Natural killer cell (primary cell): Measurements from ENCODE around the gene HNRNPAB. TPM values are rescaled to one million over a fixed set of nuclear protein-coding genes. Genes with fewer than 3 reads are reported as not detected.
A peak's percentile ranks its signal among the peaks of the same experiment; 100 is the strongest.

Source experiments
- ATAC-seq, 3 donors: fragments of 150-1000 bp in 2 of 3; fragments of 200-7000 bp in 1 of 3; cut with Tn5 transposase; 1 replicate in 1 of 3; 2 replicates in 2 of 3; pipeline ENCODE4 v1.10.0; 2021; ENCODE audit warnings: mild to moderate bottlenecking in 2 of 3, moderate library complexity in 2 of 3
- DNase-seq, 2 donors: peaks; one replicate each; pipeline versions ENCODE4 v3.0.0 to v3.0.0-alpha.2; 2013 to 2021; ENCODE audit warnings: mixed read lengths in 1 of 2
- H3K27ac ChIP-seq: one replicate; pipeline ENCODE4 v1.5.1; 2013; ENCODE audit warnings: mild to moderate bottlenecking, low read length
- H3K27me3 ChIP-seq: one replicate; pipeline ENCODE4 v1.6.1; 2013; ENCODE audit warnings: low read length; ENCODE audit not compliant: control insufficient read depth, insufficient read depth
- H3K36me3 ChIP-seq: one replicate; pipeline ENCODE4 v1.6.1; 2013; ENCODE audit warnings: low read length; ENCODE audit not compliant: control insufficient read depth, insufficient read depth
- H3K4me1 ChIP-seq: one replicate; pipeline ENCODE4 v1.6.1; 2013; ENCODE audit warnings: low read length; ENCODE audit not compliant: control insufficient read depth, insufficient read depth
- H3K4me3 ChIP-seq: one replicate; pipeline ENCODE4 v1.5.1; 2013; ENCODE audit warnings: low read length
- H3K9me3 ChIP-seq: one replicate; pipeline ENCODE4 v1.6.1; 2013; ENCODE audit warnings: low read length; ENCODE audit not compliant: control insufficient read depth, insufficient read depth
- H3K27ac Mint-ChIP-seq, 2 donors: one replicate each; pipeline ENCODE4 v1.8.0; 2022; ENCODE audit warnings: mild to moderate bottlenecking in 2 of 2, mixed read lengths in 2 of 2, moderate library complexity in 1 of 2
- H3K27me3 Mint-ChIP-seq, 2 donors: one replicate each; pipeline ENCODE4 v1.8.0; 2022; ENCODE audit warnings: low read depth in 2 of 2, mixed read lengths in 2 of 2
- H3K36me3 Mint-ChIP-seq: one replicate; pipeline ENCODE4 v1.8.0; 2022; ENCODE audit warnings: mixed read lengths
- H3K4me1 Mint-ChIP-seq, 2 donors: one replicate each; pipeline ENCODE4 v1.8.0; 2022; ENCODE audit warnings: mixed read lengths in 2 of 2
- H3K4me3 Mint-ChIP-seq: one replicate; pipeline ENCODE4 v1.8.0; 2022; ENCODE audit warnings: mild to moderate bottlenecking, moderate library complexity, mixed read lengths
- H3K9me3 Mint-ChIP-seq, 2 donors: one replicate each; pipeline ENCODE4 v1.8.0; 2022; ENCODE audit warnings: mixed read lengths in 2 of 2
- CTCF ChIP-seq: fragments of 200-600 bp; IDR thresholded peaks from one replicate; pipeline ENCODE4 v1.8.0; 2022; ENCODE audit warnings: antibody characterized with exemption
- WGBS: methylation state at CpG from one replicate; pipeline ENCODE4 v1.1.7; 2013; ENCODE audit warnings: missing lambda C conversion rate; ENCODE audit not compliant: insufficient coverage; 5-methylcytosine and 5-hydroxymethylcytosine counted together
- intact Hi-C: fragments of 100-400 bp; cut with micrococcal nuclease; formaldehyde crosslinking; loops from one replicate; pipeline ENCODE4 v1.14.2; 2022
- total RNA-seq, 4 donors: library from RNA; stranded (reverse); fragments of 120-200 nt in 1 of 4; gene quantifications; one replicate each; pipeline versions ENCODE4 v1.2.3 to v1.2.4, GENCODE V29; 2013 to 2022

HNRNPAB gene
- total RNA-seq, 3 donors from 2014 or later (not counting 1 experiment from before 2014, with no cell fraction given) = 77.6 to 98.4 (median 88.4) TPM

DNA sequence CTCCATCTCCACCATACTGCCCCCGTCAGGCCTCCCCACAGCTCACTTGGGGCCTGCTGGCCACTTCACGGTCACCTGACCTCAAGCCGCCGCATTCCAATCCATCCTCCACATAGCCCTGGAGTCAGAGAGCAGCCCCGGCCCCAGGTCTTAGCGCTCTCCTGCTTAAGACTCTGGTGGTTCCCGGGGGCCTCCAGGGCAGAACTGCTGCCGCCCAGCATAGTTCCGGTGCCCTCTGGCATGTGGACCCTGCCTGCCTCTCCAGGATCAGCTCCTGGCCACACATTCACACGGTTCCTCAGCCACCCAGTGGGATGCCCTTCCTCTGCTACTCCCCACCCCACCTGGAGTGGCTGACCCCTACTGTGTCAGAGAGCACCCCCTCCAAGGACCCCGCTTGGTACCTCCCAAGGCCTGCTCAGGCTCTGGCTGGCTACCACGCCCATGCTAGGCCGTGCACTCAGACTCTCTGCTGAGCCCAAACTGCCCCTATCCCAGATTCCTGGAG lies 19.5 kb downstream of the HNRNPAB start:
- H3K36me3 Mint-ChIP-seq = peaks cover 12% of the 10 kb centered on the region
- peaks cover 42 to 73% of the 10 kb centered on the region in 2 donors for H3K4me1 Mint-ChIP-seq
- DNase-seq (no peak), ATAC-seq (no peak)
- Histone ChIP-seq H3K36me3 (peaks cover 48% of the 10 kb centered on the region), H3K9me3 (no peaks in the 10 kb centered on the region), H3K4me1 (no peaks in the 10 kb centered on the region), H3K27ac (no peak overlapping the region), H3K27me3 (no peaks in the 10 kb centered on the region), H3K4me3 (no peak overlapping the region)
- intact Hi-C loops = no loop called here
- 94% methylated on average over 13 of the region's 13 CpGs for WGBS
- no peak overlapping the region for H3K27ac Mint-ChIP-seq
- TF ChIP-seq CTCF = no peak
- no peak overlapping the region for H3K4me3 Mint-ChIP-seq
- no peaks in the 10 kb centered on the region for H3K9me3 Mint-ChIP-seq
- H3K27me3 Mint-ChIP-seq = no peaks in the 10 kb centered on the region

DNA sequence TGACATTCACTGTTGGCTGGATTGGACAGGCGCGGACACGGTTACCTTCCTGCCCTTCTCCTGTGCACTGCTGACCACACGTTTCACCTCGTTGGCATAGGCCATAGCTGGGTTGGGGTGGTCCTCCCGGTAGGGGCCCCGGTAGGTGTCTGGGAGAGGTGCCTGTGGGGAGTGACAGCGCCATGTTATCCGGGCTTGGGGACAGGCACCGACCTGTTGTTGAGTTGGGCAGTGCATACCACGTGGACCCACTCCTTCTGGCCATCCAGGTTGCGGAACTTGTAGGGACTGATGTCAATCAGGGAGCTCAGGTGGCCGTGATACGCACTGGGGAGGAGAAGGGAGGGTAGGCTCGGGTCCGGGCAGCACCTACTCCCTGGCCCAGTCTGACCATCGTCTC lies 20.1 kb downstream of the HNRNPAB start:
- DNase-seq (no peak), ATAC-seq (no peak)
- no peak overlapping the region for H3K4me3 ChIP-seq
- Mint-ChIP-seq H3K4me1 (peaks cover 45 to 72% of the 10 kb centered on the region in 2 donors), H3K4me3 (no peak overlapping the region), H3K36me3 (peaks cover 15% of the 10 kb centered on the region), H3K9me3 (no peaks in the 10 kb centered on the region), H3K27me3 (no peaks in the 10 kb centered on the region), H3K27ac (no peak overlapping the region)
- intact Hi-C loops = no loop called here
- 96% methylated on average over 17 of the region's 17 CpGs for whole genome bisulfite sequencing
- no peaks in the 10 kb centered on the region for H3K9me3 ChIP-seq
- H3K27ac ChIP-seq = no peak overlapping the region
- no peak for TF ChIP-seq CTCF
- H3K36me3 ChIP-seq = peaks cover 48% of the 10 kb centered on the region
- no peaks in the 10 kb centered on the region for H3K27me3 ChIP-seq
- H3K4me1 ChIP-seq = no peaks in the 10 kb centered on the region

DNA sequence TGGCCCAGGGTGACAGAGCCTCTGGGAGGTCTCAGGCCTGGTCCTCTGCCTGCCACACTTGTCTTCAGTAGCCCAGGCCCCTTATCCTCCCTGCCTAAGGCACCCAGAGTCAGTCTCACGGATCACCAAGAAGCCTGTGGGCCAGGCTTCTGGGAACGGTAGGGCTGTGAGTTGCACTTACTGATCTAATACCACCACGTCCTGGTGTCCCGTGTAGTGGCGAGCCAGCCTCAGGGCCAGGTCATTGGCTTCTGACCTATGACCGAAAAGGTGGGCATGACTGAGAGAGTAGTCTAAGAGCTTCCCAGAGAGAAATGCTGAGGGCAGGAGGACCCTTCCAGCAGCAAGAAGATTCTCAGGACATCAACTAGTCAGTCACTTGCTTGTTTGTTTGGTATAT lies 20.8 kb downstream of the HNRNPAB start:
- no peak overlapping the region for H3K27ac Mint-ChIP-seq
- no peak for ATAC-seq
- H3K9me3 Mint-ChIP-seq = no peaks in the 10 kb centered on the region
- peaks cover 19% of the 10 kb centered on the region for H3K36me3 Mint-ChIP-seq
- H3K4me3 ChIP-seq = no peak overlapping the region
- no peaks in the 10 kb centered on the region for H3K27me3 ChIP-seq
- DNase-seq = no peak
- no peak overlapping the region for H3K27ac ChIP-seq
- H3K9me3 ChIP-seq = no peaks in the 10 kb centered on the region
- no peak for TF ChIP-seq CTCF
- H3K36me3 ChIP-seq = peaks cover 55% of the 10 kb centered on the region
- peaks cover 53 to 80% of the 10 kb centered on the region in 2 donors for H3K4me1 Mint-ChIP-seq
- peaks cover 6% of the 10 kb centered on the region for H3K4me1 ChIP-seq
- intact Hi-C loops = no loop called here
- no peak overlapping the region for H3K4me3 Mint-ChIP-seq
- no peaks in the 10 kb centered on the region for H3K27me3 Mint-ChIP-seq
- WGBS = 93% methylated on average over 6 of the region's 6 CpGs

DNA sequence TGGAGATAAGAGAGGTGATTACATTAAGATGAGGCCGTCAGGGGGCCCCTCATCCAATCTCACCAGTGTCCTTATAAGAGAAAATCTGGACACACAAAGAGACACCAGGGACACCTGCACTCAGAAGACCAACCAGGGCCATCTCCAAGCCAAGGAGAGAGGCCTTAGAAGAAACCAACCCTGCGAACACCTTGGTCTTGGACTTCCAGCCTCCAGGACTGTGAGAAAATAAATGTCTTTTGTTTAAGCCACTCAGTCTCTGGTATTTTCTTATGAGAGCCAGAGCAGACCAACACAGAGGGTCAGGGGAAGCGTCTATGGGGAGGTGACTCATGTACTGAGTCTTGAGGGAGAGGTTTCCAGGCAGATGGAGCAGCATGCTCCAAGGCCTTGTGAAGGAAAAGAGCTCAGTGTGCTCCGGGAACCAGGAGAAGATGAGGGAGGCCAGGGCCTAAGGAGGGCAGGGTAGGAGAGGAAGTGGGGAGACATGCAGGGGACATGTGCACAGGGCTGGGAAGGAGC lies 22.9 kb downstream of the HNRNPAB start:
- Histone ChIP-seq H3K9me3 (no peaks in the 10 kb centered on the region), H3K27me3 (no peaks in the 10 kb centered on the region), H3K4me3 (no peak overlapping the region), H3K4me1 (peaks cover 23% of the 10 kb centered on the region), H3K27ac (no peak overlapping the region), H3K36me3 (peaks cover 55% of the 10 kb centered on the region)
- DNase-seq = no peak
- TF ChIP-seq CTCF = no peak
- H3K4me1 Mint-ChIP-seq = peaks cover 51 to 75% of the 10 kb centered on the region in 2 donors
- intact Hi-C loops = no loop called here
- ATAC-seq = no peak
- WGBS = 100% methylated on average over 4 of the region's 4 CpGs
- H3K27ac Mint-ChIP-seq = peak overlapping the region in 1 of 2 donors; percentile 43
- no peaks in the 10 kb centered on the region for H3K27me3 Mint-ChIP-seq
- H3K4me3 Mint-ChIP-seq = no peak overlapping the region
- H3K36me3 Mint-ChIP-seq = peaks cover 19% of the 10 kb centered on the region
- no peaks in the 10 kb centered on the region for H3K9me3 Mint-ChIP-seq
